NCI-H1417 (cell line): ENCODE measurements around the gene PDE11A.
A peak's percentile ranks its signal among the peaks of the same experiment; 100 is the strongest.

Source experiments
- DNase-seq, 3 experiments: peaks; one replicate each; lab custom pipeline; 2025; lab: John Stamatoyannopoulos, UW

The PDE11A gene

DNA sequence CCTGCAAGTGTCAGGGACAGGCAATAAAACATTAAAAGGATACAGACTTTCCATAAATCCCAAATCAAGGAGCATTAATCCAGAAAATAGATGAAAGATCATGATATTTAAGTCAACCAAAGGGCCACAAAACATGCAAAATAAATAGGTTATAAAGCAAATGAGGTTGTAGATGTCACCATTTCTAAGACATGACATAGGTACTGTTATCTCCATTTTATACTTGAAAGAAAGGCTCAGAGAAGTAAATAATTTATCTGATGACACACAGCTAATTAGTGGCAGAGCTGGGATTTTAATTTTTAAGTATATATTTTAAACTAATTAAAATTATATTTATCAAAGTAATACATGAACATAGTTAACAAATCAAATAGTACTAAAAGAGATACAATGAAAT lies 378.2 kb downstream of the PDE11A start:
- DNase-seq = no peak

DNA sequence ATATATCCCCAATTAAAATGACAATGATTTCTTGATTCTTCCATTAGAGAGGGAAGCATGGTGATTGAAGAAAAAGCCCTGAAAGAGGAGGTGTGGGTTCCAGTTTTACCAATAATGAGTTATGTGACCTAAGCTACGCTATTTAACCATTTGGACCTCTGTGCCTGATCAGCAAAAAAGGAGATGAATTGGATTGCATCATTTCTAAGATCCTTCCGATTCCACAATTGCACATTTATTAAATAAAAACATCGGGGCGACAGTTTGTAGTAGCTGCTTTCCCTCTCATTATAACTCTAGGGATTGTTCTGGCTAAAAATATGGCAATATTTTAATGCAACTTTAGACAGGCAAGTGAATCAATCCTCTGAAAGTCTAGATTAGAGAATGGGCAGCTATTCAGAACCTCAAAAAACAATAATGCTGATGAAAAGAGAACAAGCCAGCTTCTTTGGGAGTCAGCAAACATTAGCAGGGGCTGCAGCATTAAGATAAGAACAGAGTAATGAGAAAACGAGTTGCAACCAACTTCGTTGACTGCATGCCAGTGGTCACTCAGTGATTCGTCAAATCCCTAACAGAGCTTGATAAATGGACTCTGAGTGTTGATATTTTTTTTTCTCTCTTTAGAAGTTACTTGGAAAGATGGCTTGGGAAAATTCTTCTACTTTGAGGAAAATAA lies 378.8 kb downstream of the PDE11A start:
- no peak for DNase-seq

DNA sequence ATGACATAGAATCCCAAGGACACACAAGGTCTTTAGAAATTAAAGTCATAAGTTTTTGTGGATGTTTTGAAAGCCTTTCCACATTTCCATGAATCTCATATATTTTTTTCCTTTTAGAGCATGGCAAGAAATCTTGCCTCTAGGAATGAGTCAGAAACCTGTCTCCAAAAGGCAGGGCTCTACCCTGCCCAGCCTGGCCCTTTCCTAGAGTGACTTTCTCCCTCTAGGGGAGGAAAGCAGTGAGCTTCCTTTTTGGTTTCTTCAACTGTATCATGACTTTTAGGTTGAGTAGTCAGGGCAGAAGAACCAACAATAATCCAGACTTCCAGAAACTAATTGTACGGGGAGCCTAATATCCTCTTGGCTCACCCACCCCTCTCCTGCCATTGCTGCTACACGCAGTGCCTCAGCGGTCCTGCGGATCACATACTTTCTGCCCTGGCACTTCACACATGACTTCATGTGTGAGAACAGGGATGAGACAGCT lies 379.8 kb downstream of the PDE11A start:
- no peak for DNase-seq

DNA sequence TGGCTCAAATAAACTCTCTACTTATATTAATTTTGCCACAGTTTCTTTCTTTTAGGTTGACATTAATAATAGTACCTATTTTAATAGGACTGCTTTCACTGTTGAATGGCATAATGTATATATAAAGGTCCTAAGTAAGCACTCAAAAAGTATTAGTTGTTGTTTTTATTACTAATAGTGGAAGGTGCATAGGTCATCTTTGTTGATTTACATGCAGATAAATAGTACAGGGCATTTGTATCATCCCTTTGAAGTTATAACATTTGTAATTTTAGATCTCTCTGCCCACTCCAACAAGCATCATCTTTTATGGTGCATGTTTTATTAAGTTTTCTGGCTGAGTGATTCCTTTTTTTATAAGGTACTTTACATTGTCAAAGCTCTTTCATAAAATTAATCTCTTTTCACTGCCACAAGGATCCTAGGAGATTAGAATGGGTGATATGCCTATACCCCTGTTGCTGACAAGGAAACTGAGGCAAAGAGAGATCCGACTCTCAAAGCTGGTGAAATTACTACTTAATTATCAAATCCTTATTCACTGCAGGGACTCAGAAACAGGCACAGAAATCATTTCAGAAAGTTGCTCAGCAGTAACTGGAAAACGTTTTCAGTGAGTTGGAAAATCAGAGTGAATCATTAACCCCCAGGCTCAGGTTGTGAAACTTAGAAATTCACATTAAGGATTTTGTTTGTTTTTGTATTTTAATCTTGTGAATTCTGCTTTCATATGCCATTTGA lies 380.4 kb downstream of the PDE11A start:
- DNase-seq = no peak

DNA sequence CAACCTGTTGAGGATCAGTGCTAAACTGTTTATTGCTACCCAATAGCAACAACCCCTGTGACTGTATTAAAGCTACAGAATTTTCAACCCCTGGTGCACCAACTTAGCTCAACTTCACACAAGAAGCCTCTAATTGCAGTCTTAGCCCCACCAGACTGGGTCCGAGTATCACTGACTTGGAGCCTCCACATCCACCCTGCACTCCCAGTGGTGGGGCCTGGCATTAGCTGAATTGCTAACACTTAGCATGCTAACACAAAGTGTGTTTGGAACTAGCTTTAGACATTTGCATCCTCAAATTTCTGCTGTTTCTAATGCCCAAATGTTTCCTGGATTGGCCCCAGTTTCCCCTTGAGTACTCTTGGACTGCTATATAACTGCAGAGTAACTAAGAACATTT lies 381.4 kb downstream of the PDE11A start:
- no peak for DNase-seq

DNA sequence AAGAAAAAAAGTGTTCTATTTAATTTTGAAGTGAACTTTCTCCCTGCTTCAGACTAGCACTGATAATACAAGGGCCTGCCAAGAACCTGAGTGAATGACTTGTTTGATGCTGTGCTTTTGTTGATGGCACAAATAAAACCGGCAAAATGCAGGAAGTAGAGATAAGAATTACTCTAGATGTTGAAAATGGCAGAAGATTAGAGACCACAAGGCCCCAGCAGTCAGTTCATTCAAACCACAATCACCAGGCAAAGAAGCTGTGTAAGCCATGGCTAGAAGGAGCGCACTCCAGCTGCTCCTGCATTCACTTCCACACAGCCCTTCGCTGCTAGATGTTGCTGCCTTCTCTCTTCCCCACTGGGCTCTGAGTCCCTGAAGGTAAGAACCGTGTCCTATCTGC lies 383.0 kb downstream of the PDE11A start:
- DNase-seq = no peak

DNA sequence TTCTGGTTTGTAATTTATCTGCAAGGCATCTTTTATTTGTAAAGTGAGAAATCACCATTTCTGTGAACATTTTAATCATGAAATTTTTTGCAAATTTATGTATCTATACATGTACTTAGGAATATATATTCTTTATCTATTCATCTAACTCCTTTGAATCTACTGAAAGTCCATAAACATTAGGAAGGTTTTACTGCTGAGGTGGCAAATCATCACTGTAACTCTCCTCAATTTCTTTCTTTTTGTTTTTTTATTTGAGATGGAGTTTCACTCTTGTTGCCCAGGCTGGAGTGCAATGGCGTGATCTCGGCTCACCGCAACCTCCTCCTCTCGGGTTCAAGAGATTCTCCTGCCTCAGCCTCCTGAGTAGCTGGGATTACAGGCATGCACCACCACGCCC lies 383.7 kb downstream of the PDE11A start:
- no peak for DNase-seq

DNA sequence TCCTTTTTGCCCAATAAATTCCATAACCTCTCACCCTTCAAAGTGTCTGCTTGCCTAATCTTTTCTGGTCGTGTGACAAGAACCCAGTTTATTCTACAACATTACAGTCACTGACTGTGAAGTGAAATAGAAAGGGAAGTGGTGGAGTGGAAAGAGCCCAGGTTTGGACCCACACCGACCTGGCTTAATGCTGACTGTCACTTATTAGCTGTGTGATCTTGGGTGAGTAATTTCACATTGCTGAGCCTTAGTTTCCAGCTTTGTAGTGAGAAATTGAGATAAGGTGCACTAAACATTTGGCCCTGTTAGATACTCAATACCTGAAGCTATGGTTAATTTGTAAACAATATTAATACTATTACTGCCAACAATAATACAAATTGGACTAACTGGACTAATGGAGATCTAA lies 388.9 kb downstream of the PDE11A start:
- no peak for DNase-seq

DNA sequence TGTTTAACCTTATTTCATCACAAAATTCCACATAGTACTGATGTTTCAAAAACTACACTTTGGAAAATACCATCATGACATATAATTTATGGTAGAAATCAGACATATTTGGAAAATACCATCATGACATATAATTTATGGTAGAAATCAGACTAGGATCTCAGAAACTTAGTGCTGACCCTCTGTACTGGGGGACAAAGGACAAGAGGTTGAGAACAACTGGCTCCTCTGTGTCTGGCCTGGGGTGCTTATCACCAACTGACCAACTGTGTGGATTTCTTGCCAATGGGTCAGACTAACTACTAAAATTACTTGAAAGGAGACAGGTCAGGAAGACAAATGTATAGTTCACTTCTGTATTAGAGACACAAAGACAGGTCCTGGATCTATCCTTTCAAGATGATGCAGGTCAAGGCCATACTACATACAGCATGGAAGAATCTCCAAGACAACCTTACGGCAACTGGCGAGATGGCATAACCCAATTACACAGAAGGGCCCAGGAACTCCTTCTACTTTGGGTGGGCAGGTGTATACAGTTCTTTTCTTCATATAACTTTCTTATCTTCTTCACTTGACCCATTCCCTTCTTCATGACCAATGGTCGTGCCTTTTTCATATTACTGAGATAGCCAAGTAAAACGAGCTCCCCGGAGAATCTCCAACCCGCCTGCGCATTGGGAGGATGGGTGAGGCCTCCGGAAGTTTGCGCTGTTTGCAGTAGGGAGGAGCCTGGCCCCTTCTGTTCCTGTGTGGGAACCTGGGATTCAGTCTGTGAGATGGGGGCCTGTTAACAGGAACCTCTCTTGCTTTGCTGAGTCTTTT lies 389.5 kb downstream of the PDE11A start:
- DNase-seq = no peak

DNA sequence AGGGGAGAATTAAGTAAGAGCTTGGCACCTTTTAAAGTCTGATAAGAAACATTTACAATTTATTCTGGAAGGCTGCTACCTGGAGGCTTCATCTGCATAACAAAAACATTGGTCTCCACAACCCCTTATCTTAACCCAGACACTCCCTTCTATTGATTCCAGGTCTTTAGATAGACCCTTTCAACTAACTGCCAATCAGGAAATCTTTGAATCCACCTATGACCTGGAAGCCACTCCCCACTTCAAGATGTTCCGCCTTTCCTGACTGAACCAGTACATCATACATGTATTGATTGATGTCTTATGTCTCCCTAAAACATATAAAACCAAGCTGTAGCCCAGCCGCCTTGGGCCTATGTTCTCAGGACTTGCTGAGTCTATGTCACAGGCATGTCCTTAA lies 390.6 kb downstream of the PDE11A start:
- DNase-seq = no peak

DNA sequence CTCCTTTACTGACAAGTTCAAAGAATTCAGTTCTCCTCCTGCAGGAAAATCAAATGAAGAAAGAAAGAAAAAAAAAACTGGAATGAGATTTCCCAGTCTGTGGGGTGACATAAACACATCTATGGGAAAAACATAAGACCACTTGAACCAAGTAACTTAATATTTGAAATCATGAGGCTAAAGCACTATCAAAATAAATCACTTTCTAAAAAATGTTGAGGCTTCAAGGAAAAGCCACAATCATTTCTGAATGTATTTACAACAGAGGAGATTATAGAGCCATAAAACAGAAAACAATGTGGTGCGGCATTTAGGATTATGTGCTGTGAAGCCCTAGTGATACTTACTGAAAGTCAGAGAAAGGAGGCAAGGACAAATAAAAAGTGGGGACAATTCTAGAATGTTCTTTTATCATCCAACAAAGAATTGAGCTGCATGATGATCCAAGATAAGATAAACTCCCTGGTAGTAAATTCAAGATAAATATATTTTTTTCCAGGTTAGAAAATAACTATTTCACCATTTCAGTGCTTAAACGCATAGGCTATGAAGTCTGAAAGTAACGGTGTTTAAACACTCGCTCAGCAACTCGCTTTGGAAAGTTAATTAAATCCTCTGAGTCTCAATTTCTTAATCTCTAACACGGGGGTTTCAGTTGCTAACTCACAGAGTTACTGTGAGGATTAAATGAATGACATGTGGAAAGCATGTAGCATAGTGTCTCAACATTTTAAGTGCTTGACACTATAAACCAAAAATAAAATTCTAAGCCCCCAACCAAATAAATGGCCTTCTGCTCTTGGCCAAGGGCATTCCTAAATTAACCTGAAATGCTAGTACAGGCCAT lies 391.5 kb downstream of the PDE11A start:
- no peak for DNase-seq

DNA sequence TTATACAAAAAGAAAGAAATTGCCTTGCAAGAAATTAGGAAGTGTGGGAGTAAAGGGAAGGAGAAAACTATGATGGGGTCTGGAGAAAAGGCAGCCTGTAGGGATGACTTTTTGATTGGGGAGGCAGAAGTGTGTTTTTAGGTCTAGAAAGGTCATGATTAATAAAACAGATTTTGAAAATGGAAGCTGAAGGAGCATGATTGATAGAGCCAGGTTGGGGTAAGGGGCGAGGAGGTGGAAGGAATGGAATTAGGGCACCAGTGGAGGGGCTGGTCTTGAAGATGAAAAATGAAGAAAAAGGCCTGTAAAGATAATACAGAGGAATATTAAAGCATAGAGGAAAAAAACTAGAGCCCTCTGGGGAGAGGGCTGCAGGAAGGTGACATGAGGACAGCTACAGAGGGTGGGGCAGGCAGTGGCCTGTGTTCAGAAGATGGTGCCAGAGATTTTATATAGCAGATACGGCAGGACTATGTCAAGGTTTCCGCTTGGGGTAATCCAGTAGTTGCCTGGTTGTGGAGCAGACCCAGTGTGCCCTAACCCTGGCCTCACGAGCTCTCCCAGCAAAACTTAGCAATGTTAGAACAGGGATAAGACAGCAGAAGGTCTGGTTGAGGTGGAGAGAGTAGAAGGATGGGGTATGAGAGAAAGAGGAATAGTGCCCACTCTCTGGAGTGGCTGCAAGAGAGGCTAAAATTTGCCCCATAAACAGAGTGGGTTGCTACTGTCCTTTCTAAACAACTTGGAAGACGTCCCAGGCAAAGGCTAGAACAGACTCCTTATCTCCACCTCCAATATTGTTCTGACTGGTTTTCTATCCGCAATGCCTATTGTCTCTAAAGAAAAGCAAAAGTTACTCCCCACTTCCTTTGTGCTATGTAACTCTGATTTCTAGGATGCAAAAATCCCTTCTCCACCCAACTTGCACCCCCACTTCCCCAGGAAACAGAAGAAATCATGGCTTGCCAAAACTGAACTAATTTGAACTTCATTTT lies 392.7 kb downstream of the PDE11A start:
- DNase-seq = no peak

DNA sequence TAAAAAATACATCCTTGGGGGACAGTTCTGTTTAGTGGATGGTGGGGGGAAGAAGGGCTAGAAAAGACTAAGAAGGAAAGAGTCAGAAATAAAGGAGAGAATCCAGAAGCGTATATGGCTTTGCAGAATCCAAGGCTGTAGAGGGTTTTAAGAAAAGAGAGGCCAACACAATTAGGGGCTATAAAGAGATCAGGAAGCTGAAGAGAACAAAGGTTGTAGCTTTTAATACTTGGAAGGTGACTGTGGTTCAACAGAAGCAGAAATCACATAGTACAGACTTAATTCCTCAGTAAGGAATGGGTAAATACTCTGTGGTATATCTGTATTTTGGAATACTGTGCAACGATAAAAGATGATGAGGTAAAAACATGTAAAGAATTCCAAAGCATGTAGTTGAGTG lies 393.6 kb downstream of the PDE11A start:
- no peak for DNase-seq

DNA sequence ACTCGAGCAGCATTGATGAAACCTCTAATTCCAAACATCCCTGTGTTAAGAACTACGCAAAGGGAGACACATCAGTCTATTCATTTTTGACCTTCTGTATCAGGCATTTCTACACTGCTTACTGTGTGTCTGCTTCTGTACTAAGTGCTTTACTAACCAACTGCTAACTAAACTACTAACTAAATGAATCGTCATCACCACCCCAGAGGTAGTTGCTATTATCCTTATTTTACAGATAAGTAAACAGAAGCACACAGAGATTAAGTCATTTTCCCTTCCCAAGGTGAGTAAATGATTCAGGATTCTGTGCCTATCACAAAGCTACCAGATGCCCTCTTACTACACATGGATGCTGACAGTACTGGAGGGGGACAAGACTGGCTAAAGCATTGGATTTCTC lies 395.9 kb downstream of the PDE11A start:
- DNase-seq = no peak

DNA sequence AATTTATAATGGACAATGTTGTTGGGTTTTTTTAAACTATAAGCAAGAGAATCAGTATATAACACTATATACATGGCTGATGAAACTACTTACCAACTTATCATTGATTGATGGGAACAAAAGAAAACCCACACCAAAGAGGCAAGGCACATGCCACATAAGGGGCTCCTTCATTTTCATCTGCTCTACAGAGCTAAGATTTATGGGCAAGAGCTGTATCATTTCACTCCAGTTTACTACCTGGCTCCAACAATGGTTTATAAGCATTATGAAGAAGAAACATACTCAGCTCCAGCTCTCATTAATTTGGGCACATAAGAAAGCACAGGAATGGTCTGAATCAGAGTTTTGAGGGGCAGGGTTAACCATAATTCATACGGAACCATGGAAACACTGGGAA lies 396.8 kb downstream of the PDE11A start:
- DNase-seq = peak in 2 of 3 experiments; percentile 42 to 62

DNA sequence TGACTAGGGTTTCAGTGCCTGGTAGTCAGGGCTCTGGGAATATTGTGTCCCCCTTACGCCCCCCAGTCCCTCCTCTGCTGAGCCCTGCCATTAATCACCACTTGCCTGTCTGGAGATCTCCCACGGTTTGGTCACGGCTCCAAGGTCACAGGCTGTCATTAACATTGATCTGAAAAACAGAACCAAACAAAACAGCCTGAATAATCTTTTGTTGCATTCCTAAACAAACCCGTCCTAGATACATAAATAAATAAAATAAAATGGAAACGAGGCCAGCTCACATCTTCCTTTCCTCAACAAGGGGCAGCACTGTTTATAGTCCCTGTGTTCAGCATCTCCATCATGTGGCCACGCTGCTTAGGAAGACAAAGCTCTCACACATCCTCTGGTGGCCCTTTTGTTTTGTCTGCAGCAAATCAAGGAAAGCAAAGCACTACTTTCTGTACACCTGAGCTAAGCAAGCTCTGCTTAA lies 397.2 kb downstream of the PDE11A start:
- peak; percentile 19 to 71 (median 22) for DNase-seq

DNA sequence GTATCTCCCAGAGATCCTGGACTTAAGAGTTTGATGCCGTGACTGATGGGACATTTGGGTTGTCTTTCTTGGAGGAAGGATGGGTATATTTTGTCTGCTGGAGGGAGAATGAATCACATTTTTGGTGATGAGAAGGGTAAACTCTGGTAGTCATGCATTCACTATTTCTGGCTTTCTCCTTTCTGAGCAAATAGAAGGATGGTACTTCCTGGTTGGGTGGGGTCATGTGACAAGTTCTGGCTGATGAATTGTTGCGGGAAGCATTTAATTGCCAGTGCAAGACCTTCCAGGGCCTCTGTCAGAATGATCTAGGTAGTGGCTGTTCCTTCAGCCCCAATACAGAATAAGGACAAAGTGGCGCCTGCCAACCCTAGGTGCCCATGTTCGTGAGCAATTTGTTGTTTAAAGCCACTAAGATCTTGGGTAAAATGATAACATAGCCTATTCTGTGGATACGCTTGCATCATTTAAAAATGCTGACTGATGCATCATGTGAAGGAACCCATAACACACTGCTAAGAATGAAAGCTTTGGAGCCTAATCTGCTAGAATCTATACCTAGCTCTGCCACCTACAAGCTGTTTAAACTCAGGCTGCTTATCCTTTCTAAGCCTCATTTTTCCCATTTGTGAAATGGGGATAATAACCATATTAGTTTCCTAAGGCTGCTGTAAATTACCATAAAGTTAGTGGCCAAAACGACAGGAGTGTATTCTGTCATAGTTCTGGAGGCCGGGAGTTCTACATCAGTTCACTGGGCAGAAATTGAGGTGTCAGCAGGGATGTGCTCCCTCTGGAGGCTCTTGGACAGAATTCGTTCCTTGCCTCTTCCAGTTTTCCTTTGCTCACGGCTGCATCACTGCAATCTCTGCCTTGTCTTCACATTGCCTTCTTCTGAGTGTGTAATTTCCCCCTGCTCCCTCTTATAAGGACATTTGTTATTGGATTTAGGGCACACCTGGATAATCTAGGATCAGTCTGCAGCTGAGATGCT lies 398.7 kb downstream of the PDE11A start:
- no peak for DNase-seq

DNA sequence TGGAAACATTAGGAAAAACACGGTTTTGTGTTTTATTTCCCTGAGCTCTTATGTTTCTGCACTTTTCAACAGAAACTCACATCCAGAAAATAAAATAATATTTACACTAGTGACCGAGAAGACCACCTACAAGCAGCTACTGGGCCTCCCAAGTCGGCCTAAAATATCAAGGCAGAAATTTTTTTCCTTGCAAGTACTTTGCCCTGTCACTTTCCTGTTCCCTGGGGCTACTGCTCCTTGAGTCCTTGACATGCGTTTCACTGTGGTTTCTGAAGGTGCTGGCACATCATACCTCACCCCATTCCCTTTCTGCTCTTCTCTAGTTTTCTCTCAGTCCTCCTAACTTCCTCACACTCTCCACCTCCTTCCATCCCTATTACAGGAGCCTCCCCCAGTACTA lies 400.9 kb downstream of the PDE11A start:
- no peak for DNase-seq
